NCI-H2196 (cell line): ENCODE measurements around the gene TAGLN3.
"Not testable (repeated sequence)": the region's sequence is repeated elsewhere in the genome, so short reads cannot be mapped to it uniquely, and the experiment has no call there.

ENCODE experiments used
- DNase-seq: peaks from one replicate; lab custom pipeline; 2025; ENCODE audit not compliant: unreplicated experiment; lab: John Stamatoyannopoulos, UW

The TAGLN3 gene

DNA sequence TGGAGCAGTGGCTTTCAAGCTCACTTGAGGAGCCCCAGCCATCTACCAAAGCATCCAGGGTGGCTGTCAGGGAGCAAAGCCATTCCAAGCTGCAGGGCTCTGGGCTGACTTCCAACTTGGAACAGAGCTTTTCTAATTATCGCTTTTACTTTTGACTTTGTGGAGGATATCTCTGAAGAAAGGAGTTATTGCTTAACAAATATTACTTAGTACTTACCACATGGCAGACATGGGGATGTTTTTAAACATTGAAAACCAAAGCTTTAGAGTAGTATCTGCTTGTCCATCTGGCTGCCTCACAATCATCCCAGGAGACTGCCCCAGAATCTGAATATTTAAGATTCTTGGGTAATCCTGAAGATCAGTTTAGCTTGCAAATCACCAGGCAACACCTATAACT lies 8.9 kb downstream of the TAGLN3 start:
- DNase-seq = no peak

DNA sequence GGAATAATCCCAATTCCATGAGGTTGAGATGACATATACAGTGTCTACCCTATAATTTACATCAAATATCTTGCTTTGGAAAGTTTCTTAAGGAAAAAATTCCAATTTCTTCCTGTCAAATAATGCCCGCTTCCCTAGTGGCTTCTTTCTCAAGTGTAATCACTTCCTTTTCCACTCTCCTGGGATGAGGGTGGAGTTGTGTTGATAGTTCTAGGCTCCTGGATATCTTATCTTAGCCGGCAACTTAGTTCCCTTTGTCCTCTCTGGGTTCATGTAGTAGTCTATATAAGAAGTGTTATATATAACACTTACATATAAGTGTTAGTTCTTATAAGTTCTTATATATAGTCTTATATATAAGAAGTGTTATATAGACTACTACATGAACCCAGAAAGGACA lies 10.9 kb downstream of the TAGLN3 start:
- no peak for DNase-seq

DNA sequence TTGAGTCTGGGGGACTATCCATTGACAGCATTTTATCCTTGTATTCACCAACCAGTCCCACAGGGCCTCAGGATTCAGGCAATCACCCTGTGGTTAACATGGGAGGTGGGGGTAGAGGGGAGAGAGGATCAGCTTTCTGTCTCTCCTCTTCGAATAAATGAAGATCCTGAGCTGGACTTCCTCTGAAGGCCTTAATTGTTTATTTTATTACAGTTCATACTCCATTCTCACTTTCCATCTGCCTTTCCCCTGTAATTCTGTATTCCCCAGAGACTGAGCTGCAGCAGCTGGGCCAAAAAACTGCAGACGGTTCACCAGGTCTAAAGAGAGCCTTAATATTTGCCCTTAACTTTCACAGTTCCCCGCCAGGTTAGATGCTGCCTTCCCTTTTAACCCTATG lies 11.9 kb downstream of the TAGLN3 start:
- DNase-seq = no peak

DNA sequence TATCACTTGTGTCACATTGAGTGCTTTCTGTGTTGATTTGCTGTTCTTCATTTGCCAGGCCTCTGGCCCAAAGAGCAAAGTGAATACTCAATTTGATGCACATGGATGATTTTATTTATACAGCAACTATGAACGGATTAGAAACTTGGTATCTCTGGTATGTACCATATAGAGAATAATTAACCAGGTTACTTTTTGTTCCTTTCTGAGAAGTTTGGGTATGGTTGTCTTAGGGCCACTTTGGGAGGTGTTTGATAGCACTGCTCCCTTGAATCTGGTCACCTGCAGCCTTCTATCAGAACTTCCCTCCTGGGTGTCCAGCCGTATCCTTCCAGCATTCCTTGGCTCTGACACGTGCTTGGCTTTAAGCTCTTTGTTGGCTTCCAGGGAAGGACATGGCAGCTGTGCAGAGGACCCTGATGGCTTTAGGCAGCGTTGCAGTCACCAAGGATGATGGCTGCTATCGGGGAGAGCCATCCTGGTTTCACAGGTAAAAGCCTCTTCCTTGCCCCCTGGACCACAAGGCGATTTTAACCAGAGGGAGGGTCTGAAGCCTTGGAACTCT lies 12.7 kb downstream of the TAGLN3 start:
- no peak for DNase-seq

DNA sequence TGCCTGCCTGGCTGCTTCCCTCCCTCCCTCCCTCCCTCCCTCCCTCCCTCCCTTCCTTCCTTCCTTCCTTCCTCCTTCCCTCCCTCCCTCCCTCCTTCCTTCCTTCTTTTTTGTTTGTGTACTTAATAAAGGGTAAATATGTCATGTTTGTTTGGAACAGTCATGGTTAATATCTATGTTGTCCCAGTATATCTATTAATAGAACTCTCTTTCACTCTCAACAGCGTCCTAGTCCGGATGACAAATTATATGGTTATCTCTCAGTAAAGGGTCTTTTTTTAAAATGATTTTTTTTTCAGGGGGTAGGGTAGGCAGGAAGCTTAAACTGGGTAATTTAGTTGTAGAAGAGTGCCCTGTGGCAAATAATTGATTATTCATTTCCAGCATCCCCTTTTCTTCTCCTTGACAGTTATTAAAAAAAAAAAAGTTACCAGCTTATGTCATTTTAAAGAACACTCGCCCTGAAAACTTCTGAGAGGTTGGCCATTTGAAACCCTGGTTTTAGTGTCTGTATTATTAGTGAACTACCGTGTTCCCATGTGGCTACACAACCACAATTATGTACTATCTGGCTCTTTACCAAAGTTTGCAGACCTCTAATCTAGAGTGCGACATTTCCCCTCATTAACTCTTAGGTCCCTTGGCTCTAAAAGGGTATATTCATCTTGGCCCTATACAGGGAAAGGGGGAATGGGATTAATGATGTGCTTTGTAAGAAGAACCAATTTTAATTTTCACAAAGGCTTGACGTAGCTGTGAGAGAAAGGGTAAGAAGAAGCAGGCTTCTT lies 13.7 kb downstream of the TAGLN3 start:
- no peak for DNase-seq

DNA sequence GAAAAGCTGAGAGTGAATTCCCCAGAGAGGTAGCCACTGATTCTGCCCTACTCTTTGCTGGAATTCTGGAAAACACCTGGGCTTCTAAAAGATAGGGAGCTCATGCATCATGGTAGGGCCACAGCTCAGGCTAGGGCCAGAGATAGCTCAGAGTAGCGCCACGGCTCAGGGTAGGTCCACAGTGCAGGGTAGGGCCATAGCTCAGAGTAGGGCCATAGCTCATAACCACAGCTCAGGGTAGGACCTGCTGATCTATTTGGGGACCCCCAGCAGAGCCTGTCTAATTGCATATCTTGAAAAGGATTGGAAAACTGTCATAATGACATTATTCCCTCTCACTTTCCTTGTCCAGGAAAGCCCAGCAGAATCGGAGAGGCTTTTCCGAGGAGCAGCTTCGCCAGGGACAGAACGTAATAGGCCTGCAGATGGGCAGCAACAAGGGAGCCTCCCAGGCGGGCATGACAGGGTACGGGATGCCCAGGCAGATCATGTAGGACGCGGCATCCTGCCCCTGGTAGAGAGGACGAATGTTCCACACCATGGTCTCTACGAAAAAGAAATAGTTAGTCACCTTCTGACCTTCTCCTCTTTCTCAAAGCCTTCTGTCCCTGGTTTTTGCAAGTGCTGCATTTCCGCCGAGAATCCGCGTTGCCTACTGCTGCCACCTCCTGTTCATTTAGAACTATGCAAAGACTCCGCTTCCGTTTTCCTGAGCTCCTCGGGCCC lies 14.5 kb downstream of the TAGLN3 start:
- peak; percentile 14 for DNase-seq

DNA sequence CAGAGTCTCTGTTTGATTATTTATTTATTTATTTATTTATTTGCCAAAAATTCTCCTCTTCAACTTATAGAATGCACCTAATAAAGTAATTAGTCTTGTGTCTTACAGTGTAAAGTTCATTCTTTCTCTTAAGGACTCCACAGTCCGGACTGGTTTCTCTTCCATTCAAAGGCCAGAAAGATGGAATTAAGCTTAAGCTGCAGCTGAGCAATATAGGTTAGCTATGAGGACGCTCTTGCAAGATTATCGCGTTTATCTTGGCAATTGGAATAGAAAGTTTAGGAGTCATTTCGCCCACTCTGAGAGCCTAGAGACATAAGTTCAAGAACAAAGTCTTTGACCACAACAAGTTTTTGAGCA lies 15.0 kb downstream of the TAGLN3 start:
- DNase-seq = no peak

DNA sequence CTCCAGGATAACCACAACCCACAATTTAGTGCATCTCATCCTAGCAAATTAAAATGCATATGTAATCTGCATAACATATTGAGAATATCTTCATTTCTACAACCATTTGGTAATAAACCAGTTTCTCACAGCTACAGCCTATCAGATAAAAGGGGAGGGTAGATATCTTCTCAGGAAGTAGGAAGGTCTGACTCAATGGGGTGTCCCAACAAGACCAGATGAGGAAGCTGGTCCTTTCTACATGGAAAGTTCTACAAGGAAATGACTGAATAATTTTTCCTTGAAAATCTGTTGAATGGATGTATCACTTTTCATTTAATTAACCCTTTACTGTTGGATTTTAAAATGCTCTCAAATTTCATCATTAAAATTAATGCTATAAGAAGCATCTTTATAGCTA lies 18.4 kb downstream of the TAGLN3 start:
- no peak for DNase-seq

DNA sequence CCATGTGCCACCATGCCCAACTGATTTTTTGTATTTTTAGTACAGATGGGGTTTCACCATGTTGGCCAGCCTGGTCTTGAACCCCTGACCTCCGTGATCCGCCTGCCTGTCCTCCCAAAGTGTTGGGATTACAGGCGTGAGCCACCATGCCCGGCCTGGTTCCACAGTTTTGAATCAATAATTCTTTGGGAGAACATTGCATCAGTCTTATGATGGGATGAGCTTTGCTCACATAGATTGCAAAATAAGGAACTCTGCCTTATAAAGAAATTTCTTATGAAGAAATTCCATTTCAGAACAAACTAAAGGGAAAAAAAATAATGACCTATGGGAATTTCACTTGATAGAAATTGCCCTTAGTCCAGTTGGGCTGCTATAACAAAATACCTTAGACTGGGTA lies 20.0 kb downstream of the TAGLN3 start:
- DNase-seq = no peak

DNA sequence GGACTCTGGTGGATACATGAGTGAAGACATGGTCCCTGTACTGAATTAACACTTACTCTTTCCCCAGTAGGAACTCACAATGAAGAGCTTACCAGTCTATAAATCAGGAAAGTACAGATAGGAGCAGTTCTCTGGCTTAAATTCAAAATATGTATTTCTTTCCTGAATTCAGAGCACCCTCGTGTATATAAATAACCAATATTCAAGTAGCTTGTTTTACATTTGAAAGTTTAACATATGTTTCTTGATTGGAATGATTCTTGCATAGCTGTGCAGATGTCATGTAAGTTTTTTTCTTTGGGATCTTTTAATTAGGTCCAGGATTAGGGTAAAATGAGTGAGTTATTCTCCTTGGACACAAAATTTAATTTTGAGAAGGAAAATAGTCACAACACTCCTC lies 21.0 kb downstream of the TAGLN3 start:
- no peak for DNase-seq

DNA sequence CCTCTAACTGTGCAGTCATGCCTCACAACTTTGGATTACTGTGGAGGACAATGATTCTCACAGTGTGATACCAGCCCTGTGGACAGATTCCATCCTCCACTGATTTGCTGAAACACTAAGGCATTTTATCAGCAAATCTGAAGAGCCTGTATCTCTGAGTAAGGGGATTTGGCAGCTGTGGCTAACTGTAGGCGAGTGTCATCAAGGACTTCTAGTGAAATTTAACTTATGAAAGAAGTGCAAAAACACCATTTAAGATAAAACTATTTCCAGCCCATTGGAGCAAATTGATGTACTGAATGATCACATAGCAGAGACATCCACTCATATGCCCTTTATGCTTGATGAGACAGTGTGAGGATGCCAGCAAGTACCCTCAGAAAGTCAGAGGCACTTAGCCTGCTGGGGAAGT lies 22.0 kb downstream of the TAGLN3 start:
- no peak for DNase-seq

DNA sequence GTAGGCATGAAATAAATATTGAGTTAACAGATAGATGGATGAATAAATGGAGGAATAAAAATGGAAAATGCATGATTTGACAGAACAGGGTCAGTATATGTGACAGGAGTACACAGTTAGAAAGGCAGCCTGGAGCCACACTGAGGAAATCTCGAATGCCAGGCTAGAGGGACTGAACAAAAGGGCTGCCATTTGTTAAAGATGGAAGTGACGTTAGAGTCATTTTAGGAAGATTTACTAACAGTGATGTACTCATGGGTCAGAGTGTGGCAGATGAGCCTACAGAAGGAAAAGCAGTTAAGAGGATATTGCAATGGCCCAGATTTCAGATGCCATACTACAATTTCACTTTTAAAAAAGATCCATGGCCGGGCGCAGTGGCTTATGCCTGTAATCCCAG lies 28.4 kb downstream of the TAGLN3 start:
- DNase-seq = no peak

DNA sequence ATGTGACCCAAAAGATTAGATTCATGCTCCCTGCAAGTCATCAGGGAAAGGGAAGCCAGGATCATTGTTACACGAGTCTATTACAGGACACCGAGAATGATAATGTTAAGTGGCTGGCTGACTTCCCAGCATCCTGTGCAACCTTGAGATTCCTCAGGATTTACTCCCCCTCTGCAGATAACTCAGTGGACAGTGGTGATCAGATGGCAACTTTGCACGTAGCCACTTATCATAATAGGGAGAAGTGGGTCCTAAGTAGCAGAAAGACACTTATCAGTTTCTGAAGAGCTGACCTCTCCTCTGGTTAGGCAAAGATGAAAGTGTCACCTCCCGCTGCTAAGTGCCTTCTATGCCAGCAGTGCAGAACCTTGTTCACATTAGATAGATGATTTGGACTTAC lies 29.1 kb downstream of the TAGLN3 start:
- peak; percentile 56 for DNase-seq

DNA sequence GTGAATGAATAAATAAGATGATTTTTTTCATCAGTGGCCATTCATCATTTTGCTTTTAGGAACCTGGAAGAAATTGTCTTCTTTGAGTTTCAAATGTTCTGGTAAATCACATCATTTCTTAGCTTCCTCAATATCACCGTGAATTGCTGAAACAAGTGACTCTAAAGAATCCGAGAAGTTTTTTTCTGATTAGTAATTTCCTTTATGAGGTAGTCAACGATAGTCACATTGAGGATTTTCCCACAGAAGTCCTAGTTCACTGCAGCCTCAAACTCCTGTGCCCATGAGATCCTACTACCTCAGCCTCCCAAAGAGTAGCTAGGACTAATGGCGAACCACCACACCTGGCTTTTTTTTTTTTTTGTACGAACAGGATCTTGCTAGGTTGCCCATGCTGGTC lies 32.2 kb downstream of the TAGLN3 start:
- no peak for DNase-seq

DNA sequence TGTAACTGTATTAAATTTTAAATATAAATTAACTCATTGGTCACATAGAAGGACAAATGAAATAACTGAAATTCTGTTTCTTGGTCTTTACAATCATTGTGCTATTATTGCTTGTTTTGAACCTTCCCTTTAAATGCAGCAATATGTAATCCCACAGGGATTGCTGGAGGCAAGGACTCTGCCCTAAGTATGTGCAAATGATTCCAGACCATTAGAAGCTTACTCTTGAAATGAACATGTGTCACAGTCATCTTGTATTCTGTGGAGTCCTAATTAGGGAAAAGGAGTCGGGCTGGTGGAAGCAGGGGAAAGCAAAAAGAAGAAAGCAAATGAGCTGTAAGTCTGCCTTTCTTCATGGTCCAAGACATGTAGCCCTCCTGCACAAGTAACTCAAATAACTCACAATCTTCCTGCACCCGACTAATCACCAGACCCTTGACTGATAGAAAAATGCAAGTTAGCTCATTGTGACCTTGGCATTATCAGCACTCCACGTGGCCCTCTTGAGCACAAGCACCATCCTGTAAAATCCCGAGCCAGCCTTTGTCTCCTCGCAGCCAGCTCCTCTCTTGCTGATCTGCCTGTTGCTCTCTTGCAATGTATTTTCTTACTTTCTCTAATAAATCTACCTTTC lies 33.5 kb downstream of the TAGLN3 start:
- DNase-seq = no peak

DNA sequence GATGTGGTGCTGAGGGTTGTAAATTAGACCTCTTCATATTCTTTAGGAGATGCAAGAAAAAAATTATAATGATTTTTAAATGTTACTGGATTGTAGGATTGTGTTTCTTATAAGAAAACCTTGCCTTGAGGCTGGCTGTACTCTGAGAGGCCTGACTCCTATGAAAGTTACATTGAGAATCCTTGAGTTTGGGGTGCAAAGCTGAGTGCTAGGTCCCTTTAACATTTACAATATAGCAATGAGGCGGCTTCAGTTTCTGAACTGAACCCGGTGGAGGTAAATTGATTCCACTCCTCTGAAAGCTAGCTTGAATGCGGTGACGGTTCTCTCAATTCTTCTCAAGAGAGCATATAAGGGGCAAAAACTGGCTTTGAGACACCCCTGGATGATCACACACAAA lies 35.7 kb downstream of the TAGLN3 start, which contains the start of gene TMPRSS7:
Gene TMPRSS7, plus strand, starts transcription at position 301 of the 400 bp plus-strand sequence. CDS start 110 bp downstream, outside the sequence.
- DNase-seq = no peak

DNA sequence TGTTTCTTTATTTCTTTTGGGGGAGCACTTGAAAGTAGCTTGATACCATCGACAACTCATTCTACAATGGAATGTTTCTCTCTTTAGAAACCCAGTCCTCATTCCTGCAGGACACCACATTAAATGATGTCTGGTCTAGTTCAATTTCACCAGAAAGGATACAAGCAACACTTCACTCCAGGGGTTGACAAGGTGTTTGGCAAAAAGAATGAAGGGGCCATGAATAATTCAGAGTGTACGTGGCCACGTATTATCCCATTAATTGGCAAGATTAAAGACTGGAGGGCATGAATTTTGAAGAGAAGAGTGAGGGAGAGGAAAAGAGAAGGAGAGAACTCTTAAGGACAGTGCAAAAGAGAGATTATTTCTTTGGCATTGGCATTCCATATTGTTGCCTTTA lies 36.5 kb downstream of the TAGLN3 start:
- no peak for DNase-seq

DNA sequence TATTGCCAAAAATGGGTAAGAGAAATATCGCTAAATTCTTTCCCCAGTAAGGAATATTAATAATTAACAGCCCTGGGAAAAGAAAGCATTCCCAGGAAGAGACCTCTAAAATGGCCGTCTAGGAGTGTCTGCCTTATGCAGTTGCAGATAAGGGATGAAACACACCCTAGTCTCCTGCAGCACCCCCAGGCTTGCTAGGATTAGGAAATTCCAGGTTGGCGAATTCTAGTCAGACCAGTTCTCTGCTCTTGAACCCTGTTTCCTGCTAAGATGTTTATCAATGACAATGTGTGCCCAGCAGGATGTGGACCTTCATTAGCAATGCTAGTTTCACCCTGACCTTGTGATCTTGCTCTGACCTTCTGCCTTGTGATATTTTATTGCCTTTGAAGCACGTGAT lies 38.5 kb downstream of the TAGLN3 start:
- DNase-seq = not testable (repeated sequence)

DNA sequence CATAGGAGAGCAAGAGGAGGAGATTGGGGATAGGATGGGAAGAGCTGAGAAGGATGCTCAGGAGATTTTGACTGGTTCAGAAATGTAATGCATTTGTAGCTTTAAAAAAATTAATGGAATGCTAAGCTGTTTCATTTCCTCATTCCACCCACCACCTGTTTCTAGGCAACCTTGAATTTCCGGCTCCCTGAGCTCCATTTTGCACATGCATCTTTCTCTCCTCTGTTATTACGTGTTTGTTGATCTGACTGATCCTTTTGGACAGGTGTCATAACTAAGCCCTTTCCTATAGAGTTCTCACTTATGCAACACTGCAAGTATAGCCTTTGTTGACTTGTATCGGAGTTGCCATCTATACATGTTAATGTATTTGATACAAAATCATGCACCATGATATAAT lies 40.1 kb downstream of the TAGLN3 start:
- DNase-seq = peak; percentile 24

DNA sequence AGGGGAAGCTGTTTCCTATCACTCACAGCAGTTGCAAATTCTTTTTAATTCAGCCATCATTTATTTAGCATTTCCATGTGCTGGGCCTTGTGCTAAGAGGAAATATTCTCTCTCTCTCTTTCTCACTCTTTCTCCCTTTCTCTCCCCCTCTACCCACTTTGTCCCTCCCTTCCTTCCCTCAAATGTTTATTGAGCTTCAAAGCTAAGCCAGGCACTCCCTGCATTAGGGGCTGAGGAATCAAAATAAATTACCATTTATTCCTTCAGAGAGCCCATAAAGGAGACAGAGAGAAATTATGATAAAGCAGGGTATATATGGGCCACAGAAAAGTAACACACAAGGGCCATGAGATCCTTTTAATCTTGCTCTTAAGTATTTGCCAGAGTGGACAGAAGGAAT lies 42.6 kb downstream of the TAGLN3 start:
- DNase-seq = no peak

DNA sequence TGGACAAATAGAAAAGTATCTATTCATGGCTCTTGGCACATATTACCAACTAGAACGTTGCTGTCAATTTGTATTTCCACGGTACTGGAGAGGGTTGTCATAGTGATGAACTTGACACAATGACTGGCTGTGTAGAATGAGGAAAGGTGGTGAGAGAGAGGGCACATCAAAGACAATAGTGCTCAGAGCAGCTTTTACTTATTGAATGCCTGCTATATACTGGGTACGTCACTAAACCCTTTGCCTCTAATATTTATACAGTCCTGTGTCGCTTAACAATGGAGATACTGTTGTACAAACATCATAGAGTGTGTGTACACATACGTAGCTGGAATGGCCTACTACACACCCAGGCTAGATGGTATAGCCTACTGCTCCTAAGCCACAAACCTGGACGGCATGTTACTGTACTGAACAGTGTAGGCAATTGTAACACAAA lies 44.1 kb downstream of the TAGLN3 start:
- peak; percentile 91 for DNase-seq
